Activated naive CD4-positive, alpha-beta T cell treated with anti-CD3 and anti-CD28 coated beads, Interleukin-2, amount 50 U/mL, for 24 hours (primary cell): ENCODE measurements around the gene CENPK.

Experiments
- H3K27ac Mint-ChIP-seq: one replicate; pipeline ENCODE4 v1.8.0; 2021; ENCODE audit warnings: mild to moderate bottlenecking, mixed read lengths
- H3K27me3 Mint-ChIP-seq: one replicate; pipeline ENCODE4 v1.8.0; 2021; ENCODE audit warnings: mixed read lengths
- H3K36me3 Mint-ChIP-seq: one replicate; pipeline ENCODE4 v1.8.0; 2021; ENCODE audit warnings: mixed read lengths
- H3K4me1 Mint-ChIP-seq: one replicate; pipeline ENCODE4 v1.8.0; 2021; ENCODE audit warnings: mixed read lengths
- H3K4me3 Mint-ChIP-seq: one replicate; pipeline ENCODE4 v1.8.0; 2021; ENCODE audit warnings: mild to moderate bottlenecking, mixed read lengths
- H3K9me3 Mint-ChIP-seq: one replicate; pipeline ENCODE4 v1.8.0; 2021; ENCODE audit warnings: mixed read lengths

CENPK gene

GRCh38 chr5:65481171-65481581 is 81.8 kb downstream of the CENPK start:
- peaks cover 8% of the 10 kb centered on the region for H3K4me1 Mint-ChIP-seq
- H3K27ac Mint-ChIP-seq: peak overlapping the region; percentile 97
- H3K4me3 Mint-ChIP-seq: no peak overlapping the region
- no peaks in the 10 kb centered on the region for H3K36me3 Mint-ChIP-seq
- no peaks in the 10 kb centered on the region for H3K9me3 Mint-ChIP-seq
- H3K27me3 Mint-ChIP-seq: no peaks in the 10 kb centered on the region

- no peaks in the 10 kb centered on the region for H3K36me3 Mint-ChIP-seq
- peaks cover 8% of the 10 kb centered on the region for H3K4me1 Mint-ChIP-seq
- H3K9me3 Mint-ChIP-seq: no peaks in the 10 kb centered on the region
Measured at GRCh38 chr5:65480306-65480865, 82.6 kb downstream of the CENPK start.

GRCh38 chr5:65479527-65479926 is 83.4 kb downstream of the CENPK start:
- Mint-ChIP-seq H3K4me3 (no peak overlapping the region), H3K4me1 (peaks cover 8% of the 10 kb centered on the region), H3K27ac (no peak overlapping the region), H3K36me3 (no peaks in the 10 kb centered on the region), H3K9me3 (no peaks in the 10 kb centered on the region), H3K27me3 (no peaks in the 10 kb centered on the region)

More at GRCh38 chr5:65480306-65480865, 82.6 kb downstream of the CENPK start:
- no peak overlapping the region for H3K4me3 Mint-ChIP-seq
- no peak overlapping the region for H3K27ac Mint-ChIP-seq
- H3K27me3 Mint-ChIP-seq: no peaks in the 10 kb centered on the region

- H3K27ac Mint-ChIP-seq: no peak overlapping the region
- H3K9me3 Mint-ChIP-seq: no peaks in the 10 kb centered on the region
- no peaks in the 10 kb centered on the region for H3K27me3 Mint-ChIP-seq
- H3K36me3 Mint-ChIP-seq: no peaks in the 10 kb centered on the region
- H3K4me3 Mint-ChIP-seq: no peak overlapping the region
- peaks cover 6% of the 10 kb centered on the region for H3K4me1 Mint-ChIP-seq
Measured at GRCh38 chr5:65478336-65478735, 84.6 kb downstream of the CENPK start.

GRCh38 chr5:65475895-65476294 is 87.1 kb downstream of the CENPK start:
- Mint-ChIP-seq H3K9me3 (no peaks in the 10 kb centered on the region), H3K27me3 (peaks cover 2% of the 10 kb centered on the region), H3K27ac (no peak overlapping the region), H3K4me3 (no peak overlapping the region), H3K4me1 (no peaks in the 10 kb centered on the region), H3K36me3 (no peaks in the 10 kb centered on the region)

GRCh38 chr5:65475336-65475735 is 87.6 kb downstream of the CENPK start:
- Mint-ChIP-seq H3K9me3 (no peaks in the 10 kb centered on the region), H3K36me3 (no peaks in the 10 kb centered on the region), H3K4me1 (no peaks in the 10 kb centered on the region), H3K27me3 (peaks cover 2% of the 10 kb centered on the region), H3K4me3 (no peak overlapping the region), H3K27ac (no peak overlapping the region)

GRCh38 chr5:65474130-65474711 is 88.7 kb downstream of the CENPK start:
- Mint-ChIP-seq H3K9me3 (no peaks in the 10 kb centered on the region), H3K4me1 (no peaks in the 10 kb centered on the region)

GRCh38 chr5:65468633-65469032 is 94.3 kb downstream of the CENPK start:
- H3K4me1 Mint-ChIP-seq: no peaks in the 10 kb centered on the region
- H3K27me3 Mint-ChIP-seq: peaks cover 2% of the 10 kb centered on the region
- H3K9me3 Mint-ChIP-seq: no peaks in the 10 kb centered on the region
- no peak overlapping the region for H3K27ac Mint-ChIP-seq
- no peak overlapping the region for H3K4me3 Mint-ChIP-seq
- H3K36me3 Mint-ChIP-seq: no peaks in the 10 kb centered on the region

More at GRCh38 chr5:65474130-65474711, 88.7 kb downstream of the CENPK start:
- Mint-ChIP-seq H3K4me3 (no peak overlapping the region), H3K36me3 (no peaks in the 10 kb centered on the region), H3K27ac (no peak overlapping the region), H3K27me3 (peaks cover 2% of the 10 kb centered on the region)
